Measurements from ENCODE around the gene TAL1.

DNA sequence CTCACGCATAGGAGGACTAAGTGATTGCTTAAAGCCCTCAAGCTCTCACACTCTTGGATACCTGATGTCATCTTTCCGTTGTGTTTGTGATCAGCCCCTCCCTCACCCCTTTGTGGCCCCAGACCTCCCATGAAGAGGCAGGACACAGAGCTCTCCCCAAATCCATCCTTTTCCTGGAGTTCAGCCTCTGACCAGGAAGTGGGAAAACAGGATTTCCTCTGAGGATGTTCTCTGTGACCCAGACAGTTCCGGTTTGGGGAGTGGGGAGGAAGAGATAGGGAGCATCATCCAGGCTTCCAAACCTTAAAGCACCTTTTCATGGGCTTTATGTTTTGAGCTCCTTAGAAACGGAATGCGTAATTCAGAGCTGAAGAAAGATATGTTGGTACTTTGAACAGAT lies 11.9 kb upstream of the TAL1 start:
- TF ChIP-seq, protein P1, sequence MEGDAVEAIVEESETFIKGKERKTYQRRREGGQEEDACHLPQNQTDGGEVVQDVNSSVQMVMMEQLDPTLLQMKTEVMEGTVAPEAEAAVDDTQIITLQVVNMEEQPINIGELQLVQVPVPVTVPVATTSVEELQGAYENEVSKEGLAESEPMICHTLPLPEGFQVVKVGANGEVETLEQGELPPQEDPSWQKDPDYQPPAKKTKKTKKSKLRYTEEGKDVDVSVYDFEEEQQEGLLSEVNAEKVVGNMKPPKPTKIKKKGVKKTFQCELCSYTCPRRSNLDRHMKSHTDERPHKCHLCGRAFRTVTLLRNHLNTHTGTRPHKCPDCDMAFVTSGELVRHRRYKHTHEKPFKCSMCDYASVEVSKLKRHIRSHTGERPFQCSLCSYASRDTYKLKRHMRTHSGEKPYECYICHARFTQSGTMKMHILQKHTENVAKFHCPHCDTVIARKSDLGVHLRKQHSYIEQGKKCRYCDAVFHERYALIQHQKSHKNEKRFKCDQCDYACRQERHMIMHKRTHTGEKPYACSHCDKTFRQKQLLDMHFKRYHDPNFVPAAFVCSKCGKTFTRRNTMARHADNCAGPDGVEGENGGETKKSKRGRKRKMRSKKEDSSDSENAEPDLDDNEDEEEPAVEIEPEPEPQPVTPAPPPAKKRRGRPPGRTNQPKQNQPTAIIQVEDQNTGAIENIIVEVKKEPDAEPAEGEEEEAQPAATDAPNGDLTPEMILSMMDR (IDR thresholded peaks at IDR 0.05), result no peak
- TF ChIP-seq ZFX (IDR thresholded peaks at IDR 0.05; ENCODE audit: borderline replicate concordance), result no peak
